Neural cell (in vitro differentiated cells): ENCODE data around the gene RGS16.

Source experiments
- CTCF ChIP-seq: fragments of 450-650 bp; IDR thresholded peaks from 2 replicates; pipeline ENCODE4 v1.5.1; 2014; ENCODE audit warnings: antibody characterized with exemption, mild to moderate bottlenecking, moderate library complexity; ENCODE audit not compliant: poor library complexity, severe bottlenecking
- EP300 ChIP-seq: fragments of 450-650 bp; conservative IDR thresholded peaks from 2 replicates; pipeline ENCODE4 v1.6.1; 2014; ENCODE audit warnings: antibody characterized with exemption, mild to moderate bottlenecking, moderate library complexity; ENCODE audit not compliant: poor library complexity, severe bottlenecking

DNA sequence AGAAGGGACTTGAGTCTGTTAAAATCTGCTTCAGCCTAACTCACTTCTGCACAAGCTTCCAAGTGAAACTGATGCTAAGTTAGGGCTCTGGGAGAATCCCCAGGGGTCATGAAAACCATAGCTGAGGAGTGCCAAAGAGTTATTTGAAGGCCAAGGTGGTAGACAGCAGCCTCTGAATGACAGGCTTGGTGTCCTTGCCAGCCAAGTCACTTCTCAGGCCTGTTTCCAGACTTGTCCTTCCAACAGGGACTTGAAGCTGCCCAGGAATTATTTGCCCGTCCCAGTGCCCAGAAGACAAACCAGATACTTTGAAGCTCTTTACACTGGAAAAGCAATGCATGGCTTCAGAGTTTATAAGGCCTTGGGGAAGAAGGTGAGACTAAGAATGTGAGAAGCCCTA, 48.7 kb downstream of the RGS16 start:
- no peak for TF ChIP-seq CTCF
- TF ChIP-seq EP300: no peak
